ENCODE results near the gene STK11IP. TPM values are rescaled to one million over a fixed set of nuclear protein-coding genes. Genes with fewer than 3 reads are reported as not detected.

STK11IP gene
- total RNA-seq, 2 donors from 2014 or later = 18.3 to 60.3 TPM

- no peak for DNase-seq (ENCODE audit: low spot score)
- Histone ChIP-seq H3K9me3 (no peaks in the 10 kb centered on the region), H3K27ac (no peak overlapping the region), H3K36me3 (no peaks in the 10 kb centered on the region), H3K4me1 (replicated peaks) (no peaks in the 10 kb centered on the region), H3K4me3 (no peak overlapping the region), H3K27me3 (replicated peaks; ENCODE audit: insufficient read depth) (no peaks in the 10 kb centered on the region)
- intact Hi-C loops (cut with DNase I) = no loop called here
- TF ChIP-seq, protein P1, sequence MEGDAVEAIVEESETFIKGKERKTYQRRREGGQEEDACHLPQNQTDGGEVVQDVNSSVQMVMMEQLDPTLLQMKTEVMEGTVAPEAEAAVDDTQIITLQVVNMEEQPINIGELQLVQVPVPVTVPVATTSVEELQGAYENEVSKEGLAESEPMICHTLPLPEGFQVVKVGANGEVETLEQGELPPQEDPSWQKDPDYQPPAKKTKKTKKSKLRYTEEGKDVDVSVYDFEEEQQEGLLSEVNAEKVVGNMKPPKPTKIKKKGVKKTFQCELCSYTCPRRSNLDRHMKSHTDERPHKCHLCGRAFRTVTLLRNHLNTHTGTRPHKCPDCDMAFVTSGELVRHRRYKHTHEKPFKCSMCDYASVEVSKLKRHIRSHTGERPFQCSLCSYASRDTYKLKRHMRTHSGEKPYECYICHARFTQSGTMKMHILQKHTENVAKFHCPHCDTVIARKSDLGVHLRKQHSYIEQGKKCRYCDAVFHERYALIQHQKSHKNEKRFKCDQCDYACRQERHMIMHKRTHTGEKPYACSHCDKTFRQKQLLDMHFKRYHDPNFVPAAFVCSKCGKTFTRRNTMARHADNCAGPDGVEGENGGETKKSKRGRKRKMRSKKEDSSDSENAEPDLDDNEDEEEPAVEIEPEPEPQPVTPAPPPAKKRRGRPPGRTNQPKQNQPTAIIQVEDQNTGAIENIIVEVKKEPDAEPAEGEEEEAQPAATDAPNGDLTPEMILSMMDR (IDR thresholded peaks at IDR 0.05) = no peak
- no peak for TF ChIP-seq POLR2AphosphoS5 (IDR thresholded peaks at IDR 0.05)
- TF ChIP-seq POLR2A (IDR thresholded peaks at IDR 0.05) = no peak
- 80% methylated on average over 16 of the region's 16 CpGs for WGBS
These were observed 31.6 kb downstream of the STK11IP start for GRCh38 chr2:219628986-219629901.

GRCh38 chr2:219629976-219630695 is 32.5 kb downstream of the STK11IP start:
- TF ChIP-seq POLR2AphosphoS5 (IDR thresholded peaks at IDR 0.05) (no peak), POLR2A (IDR thresholded peaks at IDR 0.05) (no peak)
- TF ChIP-seq, protein P1 (IDR thresholded peaks at IDR 0.05) = no peak
- Histone ChIP-seq H3K27ac (no peak overlapping the region), H3K9me3 (no peaks in the 10 kb centered on the region), H3K27me3 (replicated peaks; ENCODE audit: insufficient read depth) (no peaks in the 10 kb centered on the region), H3K4me3 (no peak overlapping the region), H3K36me3 (no peaks in the 10 kb centered on the region), H3K4me1 (replicated peaks) (no peaks in the 10 kb centered on the region)
- no peak for DNase-seq (ENCODE audit: low spot score)
- WGBS = 90% methylated on average over 20 of the region's 20 CpGs
- intact Hi-C loops (cut with DNase I) = loop anchor here (10.0 kb wide), 1 partner anchor 235 kb away; no protein-coding TSS in a partner anchor

DNA sequence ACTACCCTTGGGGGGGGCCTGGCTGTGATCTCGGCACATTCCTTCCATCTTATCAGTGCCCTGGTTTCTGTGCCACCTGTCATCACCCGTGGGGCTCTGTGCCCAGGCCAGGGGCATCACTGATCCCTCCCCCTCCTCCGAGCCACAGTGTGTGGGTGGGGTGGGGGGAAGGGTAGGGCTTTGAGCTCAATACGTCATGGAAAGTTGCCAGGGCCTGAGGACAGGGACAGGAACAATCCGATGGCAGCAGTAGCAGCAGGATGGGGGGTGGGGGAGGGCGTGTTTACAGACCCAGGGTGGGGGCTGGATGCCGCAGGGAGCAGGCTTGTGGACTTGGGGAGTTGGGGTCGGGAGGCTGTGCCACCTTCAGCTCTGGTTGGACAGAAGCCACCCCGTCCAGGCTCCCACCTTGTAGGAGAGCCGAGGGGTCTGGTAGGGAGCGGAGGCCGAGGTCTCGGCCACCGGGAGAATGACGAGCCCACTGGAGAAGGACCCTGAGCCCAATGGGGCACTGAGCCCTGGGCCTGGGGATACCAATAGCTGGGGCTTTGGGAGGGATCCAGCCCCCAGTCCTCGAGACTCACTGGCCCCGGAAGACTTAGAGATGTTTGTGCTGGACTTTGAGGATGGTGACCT is 33.2 kb downstream of the STK11IP start:
- H3K9me3 ChIP-seq = no peaks in the 10 kb centered on the region
- H3K4me1 ChIP-seq (replicated peaks) = no peaks in the 10 kb centered on the region
- H3K27me3 ChIP-seq (replicated peaks; ENCODE audit: insufficient read depth) = no peaks in the 10 kb centered on the region
- no peak overlapping the region for H3K4me3 ChIP-seq
- H3K27ac ChIP-seq = no peak overlapping the region
- intact Hi-C loops (cut with DNase I) = loop anchor here (10.0 kb wide), 1 partner anchor 236 kb away; no protein-coding TSS in a partner anchor
- WGBS = 76% methylated on average over 16 of the region's 17 CpGs
- TF ChIP-seq POLR2A (IDR thresholded peaks at IDR 0.05) (no peak), POLR2AphosphoS5 (IDR thresholded peaks at IDR 0.05) (no peak)
- TF ChIP-seq, protein P1 (IDR thresholded peaks at IDR 0.05) = no peak
- no peak for DNase-seq (ENCODE audit: low spot score)
- no peaks in the 10 kb centered on the region for H3K36me3 ChIP-seq

DNA sequence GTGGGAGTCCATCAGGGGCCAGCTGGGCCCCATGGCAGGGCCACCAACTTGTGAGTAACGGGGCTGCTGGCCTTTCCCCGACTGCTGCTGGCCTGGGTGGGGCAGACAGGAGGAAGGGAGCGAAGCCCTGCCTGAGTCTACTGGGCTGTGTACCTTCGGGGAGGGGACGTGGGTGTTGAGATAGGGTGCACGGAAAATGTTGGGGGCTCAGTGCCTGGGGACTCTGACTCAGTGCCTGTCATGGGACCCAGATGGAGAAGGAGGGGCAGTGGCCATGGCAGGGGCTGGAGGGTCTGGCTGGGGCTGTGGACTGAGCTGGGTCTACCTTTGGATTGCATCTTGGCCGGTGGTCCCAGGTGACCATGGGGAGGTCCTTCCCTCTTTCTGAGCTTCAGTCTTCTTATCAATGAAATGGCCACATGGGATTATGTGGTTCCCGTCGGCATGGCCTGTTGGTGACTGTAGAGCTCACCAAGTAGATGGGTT is 33.8 kb downstream of the STK11IP start:
- Histone ChIP-seq H3K27me3 (replicated peaks; ENCODE audit: insufficient read depth) (no peaks in the 10 kb centered on the region), H3K27ac (no peak overlapping the region), H3K4me3 (no peak overlapping the region), H3K36me3 (no peaks in the 10 kb centered on the region), H3K4me1 (replicated peaks) (no peaks in the 10 kb centered on the region), H3K9me3 (no peaks in the 10 kb centered on the region)
- no peak for DNase-seq (ENCODE audit: low spot score)
- intact Hi-C loops (cut with DNase I) = loop anchor here (10.0 kb wide), 1 partner anchor 237 kb away; no protein-coding TSS in a partner anchor
- WGBS = 94% methylated on average over 9 of the region's 9 CpGs
- TF ChIP-seq POLR2AphosphoS5 (IDR thresholded peaks at IDR 0.05) = no peak
- TF ChIP-seq, protein P1 (IDR thresholded peaks at IDR 0.05) = no peak
- no peak for TF ChIP-seq POLR2A (IDR thresholded peaks at IDR 0.05)
